Keratinocyte (primary cell): Measurements from ENCODE around the gene NAA15. TPM values are rescaled to one million over a fixed set of nuclear protein-coding genes. Genes with fewer than 3 reads are reported as not detected.

ENCODE experiments used
- DNase-seq: peaks from one replicate; pipeline ENCODE4 v3.0.0-alpha.2; 2011; ENCODE audit warnings: low read depth, missing footprints, low spot score
- FAIRE-seq: peaks from 2 replicates; lab custom pipeline; 2011; peaks lifted over from hg19 to GRCh38; lab: Jason Lieb, UNC
- H2AFZ ChIP-seq: 2 replicates; pipeline ENCODE4 v1.6.0; 2012; ENCODE audit warnings: low read length, control low read depth, inconsistent platforms; ENCODE audit not compliant: control insufficient read depth
- H3K27ac ChIP-seq: 2 replicates; pipeline ENCODE4 v1.5.1; 2011; ENCODE audit warnings: low read length; ENCODE audit not compliant: control insufficient read depth, insufficient read depth
- H3K27me3 ChIP-seq: 3 replicates; pipeline ENCODE4 v1.6.0; 2011; ENCODE audit warnings: low read length; ENCODE audit not compliant: control insufficient read depth, insufficient read depth; ENCODE audit errors: extremely low read depth
- H3K36me3 ChIP-seq, 2 experiments: 2 replicates in 1 of 2; 3 replicates in 1 of 2; pipeline ENCODE4 v1.5.1; 2011; ENCODE audit warnings: low read length in 2 of 2, mild to moderate bottlenecking in 1 of 2; ENCODE audit not compliant: control insufficient read depth in 2 of 2, insufficient read depth in 2 of 2; ENCODE audit errors: extremely low read depth in 1 of 2
- H3K4me1 ChIP-seq: 3 replicates; pipeline ENCODE4 v1.5.1; 2011; ENCODE audit warnings: low read length; ENCODE audit not compliant: control insufficient read depth, insufficient read depth; ENCODE audit errors: extremely low read depth
- H3K4me2 ChIP-seq: 3 replicates; pipeline ENCODE4 v1.6.0; 2011; ENCODE audit warnings: low read depth, low read length; ENCODE audit not compliant: control insufficient read depth, insufficient read depth; ENCODE audit errors: extremely low read depth
- H3K4me3 ChIP-seq, 3 experiments: fragments of 200-600 bp in 1 of 3; sonication (generic) in 1 of 3; 2 replicates in 2 of 3; 3 replicates in 1 of 3; pipeline ENCODE4 v1.5.1; 2011 to 2016; ENCODE audit warnings: low read length in 3 of 3, mild to moderate bottlenecking in 3 of 3, control low read depth in 2 of 3, inconsistent platforms in 1 of 3, low read depth in 1 of 3, mixed read lengths in 1 of 3, mixed run types in 1 of 3, moderate library complexity in 1 of 3; ENCODE audit not compliant: control insufficient read depth in 2 of 3, insufficient read depth in 2 of 3; ENCODE audit errors: extremely low read depth in 1 of 3
- H3K79me2 ChIP-seq: 2 replicates; pipeline ENCODE4 v1.6.0; 2012; ENCODE audit warnings: low read length; ENCODE audit not compliant: control insufficient read depth, insufficient read depth
- H3K9ac ChIP-seq: 3 replicates; pipeline ENCODE4 v1.6.0; 2011; ENCODE audit warnings: low read length; ENCODE audit not compliant: control insufficient read depth, insufficient read depth; ENCODE audit errors: extremely low read depth
- H3K9me1 ChIP-seq: 3 replicates; pipeline ENCODE4 v1.6.0; 2011; ENCODE audit warnings: low read length; ENCODE audit not compliant: control insufficient read depth, insufficient read depth; ENCODE audit errors: extremely low read depth
- H3K9me3 ChIP-seq: 2 replicates; pipeline ENCODE4 v1.5.1; 2012; ENCODE audit warnings: low read depth, low read length; ENCODE audit not compliant: control insufficient read depth
- H4K20me1 ChIP-seq: 3 replicates; pipeline ENCODE4 v1.6.0; 2011; ENCODE audit warnings: low read length; ENCODE audit not compliant: control insufficient read depth, insufficient read depth; ENCODE audit errors: extremely low read depth
- CTCF ChIP-seq, 3 experiments: IDR thresholded peaks in 1 of 3; conservative IDR thresholded peaks in 1 of 3; optimal IDR thresholded peaks in 1 of 3; 2 replicates in 2 of 3; 3 replicates in 1 of 3; pipeline versions ENCODE3 to v1.5.1; 2011; ENCODE audit warnings: low read length in 3 of 3, mild to moderate bottlenecking in 3 of 3, moderate library complexity in 2 of 3, control low read depth in 1 of 3, inconsistent platforms in 1 of 3; ENCODE audit not compliant: insufficient read depth in 2 of 3; ENCODE audit errors: extremely low read depth in 1 of 3
- EZH2 ChIP-seq: IDR thresholded peaks from one replicate; pipeline ENCODE4 v1.6.1; 2012; ENCODE audit warnings: inconsistent platforms, mild to moderate bottlenecking, low read length, moderate library complexity
- dilution Hi-C: fragments of 300-500 bp; cut with MboI; formaldehyde crosslinking; loops from one replicate; pipeline ENCODE4 v1.7.0; 2020; ENCODE audit warnings: low sequenced_read_pairs; ENCODE audit not compliant: extremely low pct_ligation_motif_present
- polyA plus RNA-seq, 5 experiments: library from polyadenylated mRNA; depleted of rRNA in 3 of 5; stranded (reverse) in 3 of 5; stranded (forward) in 1 of 5; unstranded in 1 of 5; fragments of >200 nt; gene quantifications; 1 replicate in 1 of 5; 2 replicates in 3 of 5; 3 replicates in 1 of 5; pipeline versions ENCODE4 v1.2.1 to v1.2.3, GENCODE V29; 2011 to 2012; ENCODE audit warnings: missing spikeins in 2 of 5, low read depth in 1 of 5, low replicate concordance in 1 of 5

The NAA15 gene
- polyA plus RNA-seq, 1 donor (not counting 4 experiments of a cell fraction or from before 2014, with no cell fraction given), result 37.2 TPM

GRCh38 chr4:139275281-139275735 is 26.0 kb upstream of the NAA15 start:
- no peak overlapping the region for H3K4me2 ChIP-seq
- H3K27me3 ChIP-seq, result peaks cover 8% of the 10 kb centered on the region
- H3K36me3 ChIP-seq, result no peaks in the 10 kb centered on the region
- dilution Hi-C loops, result no loop called here
- no peaks in the 10 kb centered on the region for H3K4me1 ChIP-seq
- no peaks in the 10 kb centered on the region for H3K9me3 ChIP-seq
- FAIRE-seq, result no peak
- H3K79me2 ChIP-seq, result no peaks in the 10 kb centered on the region
- no peaks in the 10 kb centered on the region for H4K20me1 ChIP-seq
- no peak overlapping the region for H3K27ac ChIP-seq
- DNase-seq, result no peak
- H3K4me3 ChIP-seq, result no peak overlapping the region
- H3K9ac ChIP-seq, result no peak overlapping the region
- H3K9me1 ChIP-seq, result no peaks in the 10 kb centered on the region
- TF ChIP-seq CTCF (optimal IDR thresholded peaks at IDR 0.05 in 1 of 3, IDR thresholded peaks at IDR 0.05 in 1 of 3, conservative IDR thresholded peaks at IDR 0.05 in 1 of 3; ENCODE audit: extremely low read depth in 1 of 3, insufficient read depth in 2 of 3, low read length in 3 of 3), result no peak
- no peak for TF ChIP-seq EZH2
- no peak overlapping the region for H2AFZ ChIP-seq

GRCh38 chr4:139278485-139278884 is 22.8 kb upstream of the NAA15 start:
- no peak overlapping the region for H3K4me3 ChIP-seq
- no peaks in the 10 kb centered on the region for H3K79me2 ChIP-seq
- no peak overlapping the region for H3K4me2 ChIP-seq
- dilution Hi-C loops, result no loop called here
- no peaks in the 10 kb centered on the region for H3K36me3 ChIP-seq
- no peaks in the 10 kb centered on the region for H4K20me1 ChIP-seq
- no peaks in the 10 kb centered on the region for H3K9me3 ChIP-seq
- FAIRE-seq (no peak), DNase-seq (no peak)
- H3K4me1 ChIP-seq, result no peaks in the 10 kb centered on the region
- no peak overlapping the region for H3K27ac ChIP-seq
- H2AFZ ChIP-seq, result no peak overlapping the region
- no peak overlapping the region for H3K9ac ChIP-seq
- TF ChIP-seq EZH2 (no peak), CTCF (optimal IDR thresholded peaks at IDR 0.05 in 1 of 3, IDR thresholded peaks at IDR 0.05 in 1 of 3, conservative IDR thresholded peaks at IDR 0.05 in 1 of 3; ENCODE audit: extremely low read depth in 1 of 3, insufficient read depth in 2 of 3, low read length in 3 of 3) (no peak)
- no peaks in the 10 kb centered on the region for H3K9me1 ChIP-seq
- H3K27me3 ChIP-seq, result peaks cover 8% of the 10 kb centered on the region
